HEK293 (cell line): Measurements from ENCODE around the gene ZFAND2B.
A peak's percentile ranks its signal among the peaks of the same experiment; 100 is the strongest.

Experiments
- HOXA7 ChIP-seq: sonication (generic); formaldehyde crosslinking; IDR thresholded peaks from 2 replicates; pipeline ENCODE4 v1.8.1; 2022; ENCODE audit warnings: missing genetic modification reagents, borderline replicate concordance
- KLF7 ChIP-seq: fragments of 450-650 bp; formaldehyde crosslinking; IDR thresholded peaks from 2 replicates; pipeline ENCODE4 v1.5.1; 2016; ENCODE audit warnings: missing biosample characterization, missing genetic modification characterization, borderline replicate concordance
- MYNN ChIP-seq: fragments of 450-650 bp; formaldehyde crosslinking; IDR thresholded peaks from 2 replicates; pipeline ENCODE4 v1.5.1; 2016; ENCODE audit warnings: missing biosample characterization, missing genetic modification characterization, borderline replicate concordance
- REPIN1 ChIP-seq: fragments of 450-650 bp; formaldehyde crosslinking; IDR thresholded peaks from 2 replicates; pipeline ENCODE4 v1.5.1; 2017; ENCODE audit warnings: missing biosample characterization, missing genetic modification characterization, low read depth
- SP2 ChIP-seq: fragments of 450-650 bp; formaldehyde crosslinking; IDR thresholded peaks from 2 replicates; pipeline ENCODE4 v1.5.1; 2016; ENCODE audit warnings: missing biosample characterization, missing genetic modification characterization
- SP3 ChIP-seq: fragments of 450-650 bp; formaldehyde crosslinking; IDR thresholded peaks from 2 replicates; pipeline ENCODE4 v1.5.1; 2016; ENCODE audit warnings: missing biosample characterization, missing genetic modification characterization
- WT1 ChIP-seq: fragments of 450-650 bp; formaldehyde crosslinking; IDR thresholded peaks from 2 replicates; pipeline ENCODE4 v1.5.1; 2016; ENCODE audit warnings: missing biosample characterization, missing genetic modification characterization
- ZBTB8A ChIP-seq: fragments of 450-650 bp; formaldehyde crosslinking; IDR thresholded peaks from 2 replicates; pipeline ENCODE4 v1.5.1; 2016; ENCODE audit warnings: missing biosample characterization, missing genetic modification characterization
- ZFHX2 ChIP-seq: fragments of 450-650 bp; formaldehyde crosslinking; conservative IDR thresholded peaks from 2 replicates; pipeline ENCODE4 v1.5.1; 2016; ENCODE audit warnings: missing biosample characterization, missing genetic modification characterization
- ZFP37 ChIP-seq: fragments of 450-650 bp; formaldehyde crosslinking; IDR thresholded peaks from 2 replicates; pipeline ENCODE4 v1.5.1; 2016; ENCODE audit warnings: missing biosample characterization, missing genetic modification characterization
- ZNF157 ChIP-seq: fragments of 450-650 bp; formaldehyde crosslinking; IDR thresholded peaks from 2 replicates; pipeline ENCODE4 v1.5.1; 2016; ENCODE audit warnings: missing biosample characterization, missing genetic modification characterization
- ZNF16 ChIP-seq: fragments of 450-650 bp; formaldehyde crosslinking; IDR thresholded peaks from 2 replicates; pipeline ENCODE4 v1.5.1; 2016; ENCODE audit warnings: low read depth, missing biosample characterization, missing genetic modification characterization
- ZNF175 ChIP-seq: fragments of 450-650 bp; formaldehyde crosslinking; IDR thresholded peaks from 2 replicates; pipeline ENCODE4 v1.5.1; 2016; ENCODE audit warnings: missing biosample characterization, missing genetic modification characterization
- ZNF311 ChIP-seq: fragments of 450-650 bp; formaldehyde crosslinking; IDR thresholded peaks from 2 replicates; pipeline ENCODE4 v1.5.1; 2017; ENCODE audit warnings: missing biosample characterization, missing genetic modification characterization, borderline replicate concordance
- ZNF350 ChIP-seq: fragments of 450-650 bp; formaldehyde crosslinking; IDR thresholded peaks from 2 replicates; pipeline ENCODE4 v1.5.0; 2017; ENCODE audit warnings: missing biosample characterization, mild to moderate bottlenecking, missing genetic modification characterization
- ZNF544 ChIP-seq: fragments of 450-650 bp; formaldehyde crosslinking; IDR thresholded peaks from 2 replicates; pipeline ENCODE4 v1.5.0; 2017; ENCODE audit warnings: missing biosample characterization, missing genetic modification characterization
- ZNF555 ChIP-seq: fragments of 450-650 bp; formaldehyde crosslinking; conservative IDR thresholded peaks from 2 replicates; pipeline ENCODE4 v1.5.1; 2017; ENCODE audit warnings: missing biosample characterization, mild to moderate bottlenecking, missing genetic modification characterization, inconsistent platforms
- ZNF600 ChIP-seq: fragments of 450-650 bp; formaldehyde crosslinking; IDR thresholded peaks from 2 replicates; pipeline ENCODE4 v1.5.1; 2016; ENCODE audit warnings: missing biosample characterization, missing genetic modification characterization
- ZNF610 ChIP-seq: fragments of 450-650 bp; formaldehyde crosslinking; IDR thresholded peaks from 2 replicates; pipeline ENCODE4 v1.5.1; 2016; ENCODE audit warnings: missing biosample characterization, missing genetic modification characterization, borderline replicate concordance
- ZNF658 ChIP-seq: fragments of 450-650 bp; formaldehyde crosslinking; IDR thresholded peaks from 2 replicates; pipeline ENCODE4; 2016; ENCODE audit warnings: missing biosample characterization, missing genetic modification characterization
- ZNF660 ChIP-seq: fragments of 450-650 bp; IDR thresholded peaks from 2 replicates; pipeline ENCODE4 v1.5.1; 2018; ENCODE audit warnings: missing biosample characterization, mild to moderate bottlenecking, missing genetic modification characterization
- ZNF677 ChIP-seq: fragments of 450-650 bp; IDR thresholded peaks from 2 replicates; pipeline ENCODE4 v1.5.0; 2018; ENCODE audit warnings: missing biosample characterization, mild to moderate bottlenecking, missing genetic modification characterization, moderate library complexity
- ZNF785 ChIP-seq: fragments of 450-650 bp; formaldehyde crosslinking; IDR thresholded peaks from 2 replicates; pipeline ENCODE4 v1.5.1; 2016; ENCODE audit warnings: missing biosample characterization, missing genetic modification characterization
- ZNF830 ChIP-seq: fragments of 450-650 bp; IDR thresholded peaks from 2 replicates; pipeline ENCODE4 v1.5.0; 2018; ENCODE audit warnings: missing biosample characterization, missing genetic modification characterization, low read depth, mild to moderate bottlenecking, moderate library complexity
- TF ChIP-seq, protein P1 (sequence below): fragments of 450-650 bp; formaldehyde crosslinking; IDR thresholded peaks from 2 replicates; pipeline ENCODE4 v1.5.1; 2017; ENCODE audit warnings: missing biosample characterization, missing genetic modification characterization
- TF ChIP-seq, protein P2 (sequence below): fragments of 450-650 bp; formaldehyde crosslinking; IDR thresholded peaks from 2 replicates; pipeline ENCODE4 v1.5.1; 2016; ENCODE audit warnings: missing biosample characterization, missing genetic modification characterization, borderline replicate concordance
- TF ChIP-seq, protein P3 (sequence below): fragments of 450-650 bp; formaldehyde crosslinking; IDR thresholded peaks from 2 replicates; pipeline ENCODE4 v1.5.1; 2016; ENCODE audit warnings: missing biosample characterization, missing genetic modification characterization
- TF ChIP-seq, protein P4 (sequence below): sonication (generic); formaldehyde crosslinking; IDR thresholded peaks from 2 replicates; pipeline ENCODE4 v1.8.1; 2022; ENCODE audit warnings: mild to moderate bottlenecking, moderate library complexity, missing genetic modification reagents
- TF ChIP-seq, protein P5 (sequence below): fragments of 450-650 bp; formaldehyde crosslinking; IDR thresholded peaks from 2 replicates; pipeline ENCODE4 v1.5.1; 2016; ENCODE audit warnings: missing biosample characterization, missing genetic modification characterization

The ZFAND2B gene

DNA sequence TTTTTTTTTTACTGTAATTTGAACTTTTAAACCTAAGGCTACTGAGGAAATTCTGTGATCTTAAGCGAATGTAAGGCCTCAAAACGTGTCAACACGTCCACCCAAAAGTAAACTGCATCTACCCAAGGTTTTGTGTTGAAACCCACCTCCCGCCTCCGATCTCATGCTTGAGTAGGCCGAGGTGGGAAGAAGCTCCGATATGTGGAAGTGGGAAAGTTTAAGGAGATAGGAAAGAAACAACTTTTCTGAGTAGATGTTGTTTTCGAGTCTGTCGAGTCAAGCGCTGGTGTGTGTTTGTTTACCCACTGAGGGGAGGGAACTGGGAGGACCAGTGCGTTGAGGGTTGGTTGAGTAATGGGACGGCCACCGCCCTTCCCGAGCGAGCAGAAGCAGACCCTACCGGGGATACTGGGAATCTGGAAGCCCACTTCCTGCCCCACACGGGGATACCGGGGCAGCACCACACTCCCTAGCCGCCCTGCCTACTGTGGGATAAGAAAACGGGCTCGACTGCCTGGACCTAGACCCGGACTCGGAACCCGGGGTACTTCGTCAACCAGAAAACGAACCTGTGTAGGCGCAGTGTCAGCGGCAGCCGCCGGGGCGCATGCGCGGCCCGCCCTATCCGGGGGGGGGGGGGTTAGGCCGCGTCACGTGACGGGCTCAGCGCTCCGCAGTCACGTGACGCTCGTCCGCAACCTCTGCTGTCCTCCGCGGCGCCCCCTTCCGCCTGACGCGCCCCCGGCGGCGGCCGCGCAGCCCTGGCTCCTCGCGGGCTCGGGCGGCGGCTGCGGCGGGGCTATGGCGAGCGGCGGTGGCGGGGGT is 28.8 kb upstream of the ZFAND2B start, which contains the start of gene RETREG2 (continued):
- TF ChIP-seq ZNF311 (no peak), ZNF677 (no peak), ZBTB8A (0 out of 2 replicates have a peak, but pooled peaks have one; percentile 37), ZNF830 (tag by site-specific recombination) (no peak), ZNF544 (tag by site-specific recombination) (no peak), KLF7 (tag by site-specific recombination) (peak; percentile 87), ZNF785 (tag by site-specific recombination) (no peak), ZNF16 (tag by site-specific recombination) (no peak), ZFP37 (no peak), SP3 (tag by site-specific recombination) (peak; percentile 59), ZNF600 (tag by site-specific recombination) (peak; percentile 96), REPIN1 (no peak), ZNF658 (tag by site-specific recombination) (no peak), WT1 (tag by site-specific recombination) (peak; percentile 95), MYNN (tag by site-specific recombination) (no peak), ZFHX2 (tag by site-specific recombination) (peak; percentile 21), SP2 (tag by site-specific recombination) (peak; percentile 71), ZNF175 (tag by site-specific recombination) (no peak), ZNF610 (tag by site-specific recombination) (0 out of 2 replicates have a peak, but pooled peaks have one; percentile 26), ZNF157 (tag by site-specific recombination) (no peak), ZNF350 (no peak), HOXA7 (no peak), ZNF555 (tag by site-specific recombination) (no peak), ZNF660 (tag by site-specific recombination) (no peak)
- TF ChIP-seq, protein P1, sequence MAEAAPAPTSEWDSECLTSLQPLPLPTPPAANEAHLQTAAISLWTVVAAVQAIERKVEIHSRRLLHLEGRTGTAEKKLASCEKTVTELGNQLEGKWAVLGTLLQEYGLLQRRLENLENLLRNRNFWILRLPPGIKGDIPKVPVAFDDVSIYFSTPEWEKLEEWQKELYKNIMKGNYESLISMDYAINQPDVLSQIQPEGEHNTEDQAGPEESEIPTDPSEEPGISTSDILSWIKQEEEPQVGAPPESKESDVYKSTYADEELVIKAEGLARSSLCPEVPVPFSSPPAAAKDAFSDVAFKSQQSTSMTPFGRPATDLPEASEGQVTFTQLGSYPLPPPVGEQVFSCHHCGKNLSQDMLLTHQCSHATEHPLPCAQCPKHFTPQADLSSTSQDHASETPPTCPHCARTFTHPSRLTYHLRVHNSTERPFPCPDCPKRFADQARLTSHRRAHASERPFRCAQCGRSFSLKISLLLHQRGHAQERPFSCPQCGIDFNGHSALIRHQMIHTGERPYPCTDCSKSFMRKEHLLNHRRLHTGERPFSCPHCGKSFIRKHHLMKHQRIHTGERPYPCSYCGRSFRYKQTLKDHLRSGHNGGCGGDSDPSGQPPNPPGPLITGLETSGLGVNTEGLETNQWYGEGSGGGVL (tag by site-specific recombination) = peak; percentile 39; the same call in 1 of the 2 replicates
- TF ChIP-seq, protein P2, sequence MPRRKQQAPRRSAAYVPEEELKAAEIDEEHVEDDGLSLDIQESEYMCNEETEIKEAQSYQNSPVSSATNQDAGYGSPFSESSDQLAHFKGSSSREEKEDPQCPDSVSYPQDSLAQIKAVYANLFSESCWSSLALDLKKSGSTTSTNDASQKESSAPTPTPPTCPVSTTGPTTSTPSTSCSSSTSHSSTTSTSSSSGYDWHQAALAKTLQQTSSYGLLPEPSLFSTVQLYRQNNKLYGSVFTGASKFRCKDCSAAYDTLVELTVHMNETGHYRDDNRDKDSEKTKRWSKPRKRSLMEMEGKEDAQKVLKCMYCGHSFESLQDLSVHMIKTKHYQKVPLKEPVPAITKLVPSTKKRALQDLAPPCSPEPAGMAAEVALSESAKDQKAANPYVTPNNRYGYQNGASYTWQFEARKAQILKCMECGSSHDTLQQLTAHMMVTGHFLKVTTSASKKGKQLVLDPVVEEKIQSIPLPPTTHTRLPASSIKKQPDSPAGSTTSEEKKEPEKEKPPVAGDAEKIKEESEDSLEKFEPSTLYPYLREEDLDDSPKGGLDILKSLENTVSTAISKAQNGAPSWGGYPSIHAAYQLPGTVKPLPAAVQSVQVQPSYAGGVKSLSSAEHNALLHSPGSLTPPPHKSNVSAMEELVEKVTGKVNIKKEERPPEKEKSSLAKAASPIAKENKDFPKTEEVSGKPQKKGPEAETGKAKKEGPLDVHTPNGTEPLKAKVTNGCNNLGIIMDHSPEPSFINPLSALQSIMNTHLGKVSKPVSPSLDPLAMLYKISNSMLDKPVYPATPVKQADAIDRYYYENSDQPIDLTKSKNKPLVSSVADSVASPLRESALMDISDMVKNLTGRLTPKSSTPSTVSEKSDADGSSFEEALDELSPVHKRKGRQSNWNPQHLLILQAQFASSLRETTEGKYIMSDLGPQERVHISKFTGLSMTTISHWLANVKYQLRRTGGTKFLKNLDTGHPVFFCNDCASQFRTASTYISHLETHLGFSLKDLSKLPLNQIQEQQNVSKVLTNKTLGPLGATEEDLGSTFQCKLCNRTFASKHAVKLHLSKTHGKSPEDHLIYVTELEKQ (tag by site-specific recombination) = no peak
- TF ChIP-seq, protein P3, sequence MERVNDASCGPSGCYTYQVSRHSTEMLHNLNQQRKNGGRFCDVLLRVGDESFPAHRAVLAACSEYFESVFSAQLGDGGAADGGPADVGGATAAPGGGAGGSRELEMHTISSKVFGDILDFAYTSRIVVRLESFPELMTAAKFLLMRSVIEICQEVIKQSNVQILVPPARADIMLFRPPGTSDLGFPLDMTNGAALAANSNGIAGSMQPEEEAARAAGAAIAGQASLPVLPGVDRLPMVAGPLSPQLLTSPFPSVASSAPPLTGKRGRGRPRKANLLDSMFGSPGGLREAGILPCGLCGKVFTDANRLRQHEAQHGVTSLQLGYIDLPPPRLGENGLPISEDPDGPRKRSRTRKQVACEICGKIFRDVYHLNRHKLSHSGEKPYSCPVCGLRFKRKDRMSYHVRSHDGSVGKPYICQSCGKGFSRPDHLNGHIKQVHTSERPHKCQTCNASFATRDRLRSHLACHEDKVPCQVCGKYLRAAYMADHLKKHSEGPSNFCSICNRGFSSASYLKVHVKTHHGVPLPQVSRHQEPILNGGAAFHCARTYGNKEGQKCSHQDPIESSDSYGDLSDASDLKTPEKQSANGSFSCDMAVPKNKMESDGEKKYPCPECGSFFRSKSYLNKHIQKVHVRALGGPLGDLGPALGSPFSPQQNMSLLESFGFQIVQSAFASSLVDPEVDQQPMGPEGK (tag by site-specific recombination) = peak; percentile 72
- TF ChIP-seq, protein P4, sequence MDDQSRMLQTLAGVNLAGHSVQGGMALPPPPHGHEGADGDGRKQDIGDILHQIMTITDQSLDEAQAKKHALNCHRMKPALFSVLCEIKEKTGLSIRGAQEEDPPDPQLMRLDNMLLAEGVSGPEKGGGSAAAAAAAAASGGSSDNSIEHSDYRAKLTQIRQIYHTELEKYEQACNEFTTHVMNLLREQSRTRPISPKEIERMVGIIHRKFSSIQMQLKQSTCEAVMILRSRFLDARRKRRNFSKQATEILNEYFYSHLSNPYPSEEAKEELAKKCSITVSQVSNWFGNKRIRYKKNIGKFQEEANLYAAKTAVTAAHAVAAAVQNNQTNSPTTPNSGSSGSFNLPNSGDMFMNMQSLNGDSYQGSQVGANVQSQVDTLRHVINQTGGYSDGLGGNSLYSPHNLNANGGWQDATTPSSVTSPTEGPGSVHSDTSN (CRISPR knock-in tag) = peak; percentile 33; the same call in 1 of the 2 replicates
- TF ChIP-seq, protein P5, sequence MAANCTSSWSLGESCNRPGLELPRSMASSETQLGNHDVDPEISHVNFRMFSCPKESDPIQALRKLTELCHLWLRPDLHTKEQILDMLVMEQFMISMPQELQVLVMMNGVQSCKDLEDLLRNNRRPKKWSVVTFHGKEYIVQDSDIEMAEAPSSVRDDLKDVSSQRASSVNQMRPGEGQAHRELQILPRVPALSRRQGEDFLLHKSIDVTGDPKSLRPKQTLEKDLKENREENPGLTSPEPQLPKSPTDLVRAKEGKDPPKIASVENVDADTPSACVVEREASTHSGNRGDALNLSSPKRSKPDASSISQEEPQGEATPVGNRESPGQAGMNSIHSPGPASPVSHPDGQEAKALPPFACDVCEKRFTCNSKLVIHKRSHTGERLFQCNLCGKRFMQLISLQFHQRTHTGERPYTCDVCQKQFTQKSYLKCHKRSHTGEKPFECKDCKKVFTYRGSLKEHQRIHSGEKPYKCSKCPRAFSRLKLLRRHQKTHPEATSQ = no peak
